Stimulated activated CD8-positive, alpha-beta memory T cell treated with anti-CD3 and anti-CD28 coated beads, Interleukin-15, amount 100 ng/mL, for 24 hours (primary cell): Measurements from ENCODE around the gene KCTD5.
"Not testable (repeated sequence)": the region's sequence is repeated elsewhere in the genome, so short reads cannot be mapped to it uniquely, and the experiment has no call there.

Experiments
- DNase-seq: peaks from one replicate; pipeline ENCODE4 v3.0.0-alpha.2; 2020; ENCODE audit warnings: low read depth

The KCTD5 gene

DNA sequence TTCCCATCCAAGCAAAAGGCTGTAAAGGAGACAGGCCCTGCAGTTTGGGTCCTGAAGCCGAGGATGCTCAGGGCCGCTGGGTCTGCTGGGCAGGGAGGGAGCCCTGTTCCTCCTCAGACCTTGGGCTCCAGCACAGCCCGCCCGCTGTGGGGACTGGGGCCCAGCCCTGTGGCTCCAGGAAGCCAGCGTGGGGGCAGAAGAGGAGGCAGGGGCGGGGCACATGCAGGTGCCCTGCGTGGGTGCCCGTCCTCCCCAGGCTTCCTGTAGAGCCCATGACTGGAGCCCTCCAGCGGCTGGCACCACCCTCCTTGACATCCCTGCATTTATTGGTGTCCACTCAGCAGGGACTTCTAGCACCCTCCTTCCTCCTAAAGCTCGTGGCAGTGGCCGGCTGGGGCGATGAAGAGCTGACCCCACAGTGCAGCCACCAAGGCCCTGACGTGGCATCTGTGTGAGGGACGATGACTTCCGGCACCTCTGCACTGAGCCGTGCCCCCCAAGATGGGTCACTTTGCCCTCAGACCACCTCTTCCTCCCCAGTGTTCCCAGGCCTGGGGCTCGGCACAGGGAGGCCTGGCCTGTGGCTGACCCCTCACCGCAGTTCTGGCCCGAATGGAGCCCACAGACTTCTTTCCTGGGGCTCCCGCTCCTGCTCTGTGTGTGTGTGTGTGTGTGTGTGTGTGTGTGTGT lies 27.8 kb downstream of the KCTD5 start:
- no peak for DNase-seq

DNA sequence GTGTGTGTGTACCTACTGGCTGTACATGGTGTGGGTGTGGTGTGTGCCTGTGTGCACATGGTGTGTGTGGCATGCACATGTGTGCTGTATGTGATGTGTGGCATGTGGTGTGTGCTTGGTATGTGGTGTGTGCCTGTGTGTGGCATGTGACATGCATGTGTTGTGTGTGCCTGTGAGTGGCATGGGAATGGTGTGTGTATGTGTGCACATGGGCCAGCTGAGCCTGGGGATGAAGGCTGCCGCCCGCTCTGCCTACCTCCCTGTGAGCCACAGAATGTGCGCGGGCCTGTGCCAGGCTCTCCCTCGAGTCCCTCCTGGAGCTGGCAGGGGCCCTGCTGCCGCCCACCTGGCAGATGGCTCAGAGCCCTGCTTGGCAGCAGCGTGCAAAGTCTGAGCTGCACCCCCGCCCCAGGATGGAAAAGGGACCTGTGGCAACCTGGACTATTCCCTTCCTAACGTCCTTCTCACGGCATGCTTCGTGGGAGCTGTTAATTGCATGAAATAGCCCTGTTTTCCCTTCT lies 28.4 kb downstream of the KCTD5 start:
- DNase-seq: no peak

DNA sequence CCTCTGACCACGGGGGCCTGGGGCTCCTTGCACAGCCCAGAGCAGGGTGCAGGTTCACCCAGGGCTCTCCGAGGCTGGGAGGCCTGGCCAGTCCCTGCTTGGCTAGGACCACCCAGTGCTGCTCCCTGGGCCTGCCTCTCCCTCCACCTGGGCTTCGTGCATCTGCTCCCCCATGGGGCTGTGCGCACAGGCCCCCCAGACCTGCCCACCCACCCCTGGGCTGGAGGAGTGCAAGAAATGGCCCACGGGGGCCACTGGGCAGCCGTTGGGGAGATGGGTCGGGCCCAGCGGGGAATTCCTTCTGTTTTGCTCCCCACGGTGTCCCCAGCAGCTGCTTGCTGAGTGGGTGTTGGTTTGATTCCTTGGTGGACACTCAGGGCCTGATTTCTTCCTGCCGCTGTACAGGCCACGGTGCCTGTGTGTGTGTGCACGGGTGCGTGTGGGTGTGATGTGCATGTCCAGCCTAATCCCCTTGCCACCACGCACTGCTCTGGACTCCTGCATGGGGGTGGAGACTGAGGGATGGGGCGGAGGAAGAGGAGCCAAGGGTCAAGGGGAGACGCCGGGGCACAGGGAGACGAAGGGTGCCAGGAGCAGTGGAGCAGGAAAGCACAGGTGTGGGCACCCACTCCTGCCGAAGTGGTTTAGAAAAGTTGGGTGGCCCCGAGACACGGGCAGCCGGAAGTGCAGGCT lies 29.2 kb downstream of the KCTD5 start:
- DNase-seq: no peak

DNA sequence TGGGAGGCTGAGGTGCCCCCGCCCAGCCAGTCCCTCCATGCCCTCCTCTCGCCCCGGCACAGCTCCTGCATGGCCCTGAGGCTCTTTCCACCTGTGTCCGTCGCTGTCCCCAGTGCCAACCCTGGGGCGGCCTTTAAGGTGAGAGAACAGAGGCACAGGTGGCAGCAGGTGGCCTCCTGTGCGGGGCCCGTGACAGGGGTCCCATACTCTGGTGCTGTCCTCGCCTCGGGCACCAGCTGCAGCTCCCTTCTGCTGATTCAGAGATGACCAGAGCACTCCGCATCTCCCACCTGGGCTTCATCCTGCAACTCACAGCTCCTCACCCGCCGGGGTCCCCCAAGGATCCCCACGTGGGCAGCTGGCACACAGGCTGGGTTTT lies 29.7 kb downstream of the KCTD5 start:
- no peak for DNase-seq

DNA sequence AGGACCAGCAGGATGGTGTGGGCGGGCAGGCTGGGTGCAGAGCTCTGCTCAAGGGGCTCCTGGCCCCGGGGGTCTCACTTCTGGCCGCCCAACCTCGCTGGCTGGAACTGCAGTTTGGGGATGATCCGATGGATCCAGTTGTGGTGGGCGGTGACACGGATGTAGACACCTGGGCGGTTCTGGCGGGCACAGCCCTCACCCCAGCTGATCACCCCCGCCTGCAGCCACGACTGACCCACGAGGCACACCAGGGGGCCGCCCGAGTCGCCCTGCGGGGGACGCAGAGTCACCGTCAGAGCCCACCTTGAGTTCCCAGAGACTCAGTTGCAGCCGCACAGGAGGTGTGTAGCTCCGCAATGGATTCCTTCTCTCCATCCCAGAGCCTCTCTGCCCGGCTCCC lies 30.2 kb downstream of the KCTD5 start:
- no peak for DNase-seq

DNA sequence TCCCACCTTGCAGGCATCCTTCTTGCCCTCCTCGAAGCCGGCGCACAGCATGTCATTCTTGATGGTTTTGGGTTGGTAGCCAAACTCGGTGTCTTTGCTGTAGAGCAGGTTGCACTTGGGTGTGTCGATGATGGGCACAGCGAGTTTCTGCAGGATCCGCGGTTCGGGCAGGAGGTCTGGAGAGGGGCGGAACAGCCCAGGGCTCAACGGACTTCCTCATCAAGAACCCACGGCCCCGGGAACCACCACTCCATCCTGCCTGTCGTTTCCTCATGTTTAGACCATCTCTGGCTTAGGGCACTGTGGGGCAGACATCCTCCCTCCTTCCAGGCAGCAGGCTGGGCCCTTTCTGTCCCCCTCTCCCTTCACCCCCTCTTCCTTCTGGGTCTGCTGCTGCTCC lies 31.2 kb downstream of the KCTD5 start:
- DNase-seq: no peak

DNA sequence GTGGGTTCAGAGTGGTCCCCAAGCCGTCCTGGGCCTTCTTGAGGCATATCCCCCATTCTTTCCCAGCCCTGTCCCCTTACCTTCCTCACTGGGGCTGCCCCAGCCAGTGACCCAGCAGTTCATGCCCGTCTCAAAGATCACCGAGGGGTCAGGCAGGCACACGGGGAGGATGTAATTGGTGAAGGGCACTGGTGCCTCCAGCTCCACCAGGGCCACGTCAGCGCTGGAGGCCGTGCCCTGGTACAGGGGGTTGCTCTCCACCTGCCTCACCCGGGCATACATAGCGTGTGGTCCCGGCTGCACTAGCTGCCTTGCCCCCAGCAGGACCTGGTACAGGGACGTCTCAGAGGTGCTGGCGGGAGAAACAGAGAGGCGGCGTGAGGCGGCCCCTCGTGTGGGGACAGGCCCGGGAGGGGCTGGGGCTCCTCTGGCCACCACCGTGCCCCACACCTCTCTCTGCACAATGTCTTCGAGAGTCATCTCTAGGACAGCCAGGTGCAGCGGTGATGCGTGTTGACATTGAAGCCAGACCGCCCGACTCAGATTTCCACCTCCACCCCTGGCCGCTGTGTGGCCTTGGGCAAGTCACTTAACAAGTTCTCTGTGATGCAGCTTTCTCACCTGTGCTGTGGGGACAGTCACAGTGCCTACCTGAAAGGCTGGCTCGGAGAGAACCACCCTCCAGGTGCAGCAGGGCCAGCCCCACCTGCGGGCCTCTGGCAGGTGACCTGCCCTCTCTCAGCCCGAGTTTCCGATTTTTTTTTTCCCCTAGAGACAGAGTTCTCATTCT lies 31.9 kb downstream of the KCTD5 start:
- DNase-seq: no peak

DNA sequence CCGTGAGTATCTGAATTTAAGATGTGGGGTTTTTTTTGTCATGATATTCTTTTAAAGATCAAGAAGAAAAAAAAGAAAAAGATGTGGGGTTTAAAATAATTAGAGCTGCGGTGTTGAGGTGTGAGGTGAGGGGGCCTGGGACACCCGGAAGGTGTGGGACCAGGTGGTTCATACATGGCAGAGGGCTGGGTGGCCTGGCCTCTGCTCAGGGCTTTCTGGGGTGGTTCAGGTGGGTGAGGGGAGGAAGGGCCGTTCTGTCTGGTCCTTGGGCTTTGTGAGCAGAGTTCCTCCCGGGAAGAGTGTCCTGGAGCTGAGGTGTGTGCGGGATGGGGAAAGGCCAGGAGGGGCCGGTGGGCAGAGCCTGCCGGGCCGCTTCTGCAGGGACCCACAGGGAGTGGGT lies 32.7 kb downstream of the KCTD5 start:
- no peak for DNase-seq

DNA sequence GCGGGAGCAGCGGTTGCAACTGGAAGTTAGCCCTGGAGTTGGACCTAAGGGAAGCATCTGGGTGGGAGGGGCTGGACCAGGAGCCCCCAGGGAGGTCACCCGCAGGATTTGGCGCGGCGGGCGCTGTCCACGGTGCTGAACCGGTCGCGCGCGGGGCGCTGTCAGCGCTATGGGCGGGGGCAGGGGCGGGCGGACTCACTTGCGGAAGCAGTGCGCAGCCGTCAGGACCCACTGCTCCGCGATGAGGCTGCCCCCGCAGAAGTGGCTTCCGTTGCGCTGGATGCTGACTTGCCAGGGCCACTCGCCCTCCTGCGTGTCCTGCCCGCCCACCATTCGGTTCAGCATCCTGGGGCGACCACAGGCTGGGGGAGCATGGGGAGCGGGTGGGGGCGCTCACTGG lies 33.2 kb downstream of the KCTD5 start:
- peak; percentile 66 for DNase-seq

DNA sequence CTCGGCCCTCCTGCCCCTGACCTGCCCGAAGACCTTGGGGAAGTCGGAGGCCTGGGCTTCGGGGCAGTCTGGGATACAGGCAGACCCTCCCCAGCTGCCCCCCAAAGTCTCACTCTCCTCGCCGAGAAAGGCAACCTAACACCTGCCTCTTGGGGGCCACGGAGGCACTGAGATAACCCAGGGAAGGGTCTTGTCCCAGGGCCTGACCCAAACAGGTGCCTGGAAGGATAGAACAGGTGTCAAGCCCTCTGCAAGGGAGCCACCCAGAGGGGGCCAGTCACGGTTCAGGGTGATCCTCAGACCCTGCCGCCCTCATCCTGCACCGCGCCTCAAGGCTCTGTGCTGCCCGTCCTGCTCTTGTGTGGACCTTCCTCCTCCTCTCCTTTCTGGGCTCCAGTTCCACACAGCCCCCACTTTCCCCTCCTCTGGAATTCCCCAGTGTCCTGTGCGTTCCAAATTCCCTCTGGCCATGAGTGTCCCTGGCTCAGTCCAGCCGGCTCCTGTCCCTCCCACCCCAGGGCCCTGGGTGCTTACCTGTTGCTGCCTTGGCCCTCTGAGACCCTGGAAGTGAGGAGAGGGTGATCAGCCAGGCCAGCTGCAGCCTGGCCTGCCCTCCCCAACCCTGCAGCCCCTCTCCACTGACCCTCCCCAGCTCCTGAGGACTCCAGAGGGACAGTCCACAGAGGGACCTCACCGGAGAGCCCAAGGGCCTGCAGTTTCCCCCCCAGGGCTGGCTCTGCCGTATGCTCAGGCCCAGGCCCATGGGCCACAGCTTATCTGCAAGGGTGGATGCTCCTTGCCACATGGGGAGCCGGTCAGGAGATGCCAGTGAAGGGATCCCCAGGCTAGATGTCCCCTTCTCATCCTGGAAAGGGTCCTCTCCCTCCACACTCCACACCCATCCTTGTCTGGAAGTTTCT lies 33.9 kb downstream of the KCTD5 start:
- no peak for DNase-seq

DNA sequence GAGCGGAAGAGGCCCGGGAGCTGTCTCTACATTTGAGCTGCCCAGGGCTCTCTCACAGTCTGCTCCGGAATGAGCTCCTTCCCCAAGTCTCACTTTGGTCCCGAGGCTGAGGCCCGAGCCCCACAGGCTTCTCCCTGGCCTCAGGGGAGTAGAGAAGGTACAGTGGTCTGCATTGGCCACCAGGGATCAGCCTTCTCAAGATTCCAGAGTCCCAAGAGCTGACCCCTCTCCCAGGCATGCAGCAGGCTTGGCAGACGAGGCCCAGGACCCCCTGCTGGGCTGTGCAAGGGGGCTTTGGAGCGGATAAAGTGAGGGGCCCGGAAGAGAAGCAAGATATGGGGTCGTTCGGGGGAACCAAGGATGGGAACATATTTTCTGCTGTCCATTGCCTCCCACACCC lies 34.6 kb downstream of the KCTD5 start:
- DNase-seq: no peak

DNA sequence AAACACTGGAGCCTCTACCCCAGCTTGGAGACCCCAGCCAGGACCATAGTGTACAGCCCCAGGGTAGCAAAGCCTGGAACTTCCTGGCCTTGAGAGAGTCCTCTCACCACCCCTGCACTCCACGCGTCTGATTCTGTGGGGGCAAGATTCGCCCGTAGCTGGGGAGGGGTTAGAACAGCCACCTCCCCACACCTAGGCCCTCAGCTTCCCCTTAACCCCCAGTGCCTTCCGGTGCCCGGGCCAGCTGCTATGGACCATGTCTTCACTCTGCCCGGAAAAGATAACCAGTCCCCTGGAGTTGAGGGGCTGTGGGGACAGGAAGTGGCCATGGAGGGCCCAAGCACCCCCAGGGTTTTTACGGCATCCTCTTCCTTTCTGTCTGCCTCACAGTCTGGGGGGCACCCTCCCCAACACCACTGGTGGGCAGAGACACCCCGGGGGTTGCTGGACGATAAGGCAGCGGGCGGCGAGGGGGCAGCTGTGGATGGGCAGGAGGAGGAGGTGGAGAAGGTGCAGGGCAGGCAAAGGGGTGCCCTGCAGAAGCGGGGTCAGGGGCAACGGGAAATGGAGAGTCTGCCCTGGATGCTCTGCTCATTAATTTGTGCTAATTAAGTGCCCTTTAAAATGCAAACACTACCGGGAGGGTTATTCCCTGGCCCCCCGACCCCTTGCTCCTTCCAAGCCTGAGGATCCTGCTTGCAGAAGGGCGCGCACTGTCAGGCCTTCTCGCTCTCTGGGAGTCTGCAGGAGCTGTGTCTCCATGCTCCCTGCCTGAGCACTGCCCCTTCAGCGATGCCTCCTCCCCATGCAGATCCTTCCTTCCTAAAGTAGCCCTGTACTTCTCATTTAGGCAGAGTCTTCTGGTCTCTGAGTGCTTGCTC lies 35.3 kb downstream of the KCTD5 start:
- no peak for DNase-seq

DNA sequence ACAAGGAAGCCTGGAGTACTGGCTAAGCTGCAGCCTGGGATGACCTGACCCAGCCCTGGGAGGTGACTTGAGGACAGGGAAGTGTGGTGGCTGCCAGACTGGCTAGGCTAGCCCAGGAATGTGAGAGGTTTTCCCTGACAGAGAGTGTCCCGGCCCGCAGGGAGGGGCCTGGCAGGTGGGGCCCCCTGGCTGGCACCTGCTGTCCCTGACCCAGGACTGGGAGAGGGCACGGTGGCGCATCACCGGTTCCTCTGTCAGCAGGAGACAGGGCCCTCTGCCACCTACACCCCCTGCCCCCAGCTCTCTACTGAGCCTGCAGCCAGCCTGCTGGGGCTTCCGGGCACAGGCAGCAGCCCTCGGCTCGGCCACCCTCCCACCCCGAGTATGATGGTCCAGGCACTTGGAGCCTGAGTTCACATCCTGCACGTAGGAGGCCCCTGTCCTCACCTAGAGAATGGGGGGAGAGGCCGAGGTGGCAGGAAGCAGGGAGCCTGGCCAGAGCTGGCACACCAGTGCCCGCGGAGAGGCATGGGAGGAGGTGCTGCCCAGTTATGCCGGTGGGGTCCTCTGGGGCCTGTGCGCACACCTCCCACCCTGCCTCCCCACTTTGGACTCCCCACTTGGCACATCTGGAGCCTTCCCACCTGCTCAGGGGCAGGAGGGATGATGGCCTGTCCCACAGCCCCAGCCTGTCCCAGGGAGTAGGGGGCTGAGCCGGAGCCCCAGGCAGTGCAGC lies 37.2 kb downstream of the KCTD5 start:
- no peak for DNase-seq

DNA sequence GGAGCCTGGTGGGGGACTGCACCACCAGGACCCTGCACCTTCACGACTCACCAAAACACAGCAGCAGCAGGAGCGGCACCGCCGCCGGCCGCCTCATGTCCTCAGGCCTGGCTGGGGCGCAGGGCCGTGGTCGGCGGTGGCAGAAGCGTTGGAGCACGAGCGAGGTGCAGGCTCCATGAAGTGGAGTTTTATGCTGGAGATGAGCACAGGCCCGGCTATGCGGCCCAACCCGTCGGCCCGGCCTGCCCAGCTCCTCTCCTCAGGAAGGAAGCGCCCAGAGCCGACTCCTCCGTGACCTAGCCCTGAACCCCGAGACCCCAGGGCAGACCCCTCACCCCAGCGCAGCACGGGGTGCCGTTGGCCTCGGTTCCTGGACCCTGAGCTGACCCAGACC lies 37.7 kb downstream of the KCTD5 start, which contains the start of gene PRSS27:
Gene PRSS27, minus strand, starts transcription at position 161 of the 394 bp plus-strand sequence. Its CDS starts 64 bp downstream, at position 97.
- DNase-seq: no peak

DNA sequence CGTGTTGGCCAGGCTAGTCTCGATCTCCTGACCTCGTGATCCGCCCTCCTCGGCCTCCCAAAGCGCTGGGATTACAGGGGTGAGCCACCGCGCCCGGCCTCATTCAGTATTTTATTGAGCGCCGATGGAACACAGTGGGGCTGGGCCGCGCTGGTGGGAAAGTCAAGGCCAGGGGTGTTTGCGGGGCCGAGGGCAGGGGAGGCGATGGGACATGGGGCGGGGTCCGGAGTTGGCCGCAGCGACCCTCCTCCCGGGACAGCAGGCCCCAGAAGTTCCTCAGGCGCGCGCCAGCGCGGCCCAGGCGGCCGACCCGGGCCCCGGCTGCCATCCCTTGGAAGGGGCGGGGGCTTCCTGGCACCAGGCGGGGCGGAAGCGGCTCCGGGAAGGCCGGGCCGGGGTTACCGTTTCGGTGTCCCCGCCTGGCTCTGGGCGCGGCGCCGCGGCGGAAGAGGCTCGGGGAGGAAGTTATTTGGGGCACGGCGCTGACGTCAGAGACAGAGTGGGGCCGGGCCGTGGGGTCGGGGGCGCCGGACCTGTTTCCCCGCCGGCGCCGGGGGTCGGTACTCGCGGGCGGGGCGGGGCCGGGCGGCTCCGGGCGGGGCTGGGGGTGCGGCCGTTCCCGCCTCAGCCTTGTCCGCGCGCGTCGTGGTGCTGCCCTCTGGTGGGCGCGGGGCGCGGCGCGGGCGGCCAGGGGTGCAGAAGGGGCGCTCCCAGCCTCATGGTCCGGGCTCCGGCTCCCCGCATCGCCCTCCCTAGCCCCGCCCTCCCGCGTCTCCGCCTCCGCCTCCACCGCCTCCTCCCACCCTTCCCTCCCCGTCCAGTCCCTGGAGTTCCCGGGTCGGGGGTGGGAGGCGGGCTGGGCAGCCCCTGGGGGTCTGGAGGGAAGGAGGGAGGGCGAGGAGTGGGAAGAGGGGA lies 38.7 kb downstream of the KCTD5 start:
- peak; percentile 77 for DNase-seq

DNA sequence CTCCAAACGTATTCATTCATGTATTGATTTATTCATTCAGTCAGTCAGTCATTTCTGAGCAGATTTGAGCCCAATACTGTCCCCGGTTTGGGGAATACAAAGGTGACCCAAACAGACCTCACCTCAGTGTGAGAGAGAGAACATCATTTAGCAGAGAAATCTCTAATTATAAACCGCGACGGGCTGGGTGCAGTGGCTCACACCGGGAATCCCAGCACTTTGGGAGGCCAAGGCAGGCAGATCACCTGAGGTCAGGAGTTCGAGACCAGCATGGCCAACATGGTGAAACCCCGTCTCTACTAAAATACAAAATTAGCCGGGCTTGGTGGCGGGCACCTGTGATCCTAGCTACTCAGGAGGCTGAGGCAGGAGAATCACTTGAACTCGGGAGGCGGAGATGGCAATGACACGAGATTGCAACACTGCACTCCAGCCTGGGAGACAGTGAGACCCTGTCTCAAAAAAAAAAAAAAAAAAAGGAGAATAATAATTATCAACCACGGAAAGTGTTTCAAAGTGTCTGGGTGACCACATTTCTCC lies 39.4 kb downstream of the KCTD5 start:
- DNase-seq: not testable (repeated sequence)

DNA sequence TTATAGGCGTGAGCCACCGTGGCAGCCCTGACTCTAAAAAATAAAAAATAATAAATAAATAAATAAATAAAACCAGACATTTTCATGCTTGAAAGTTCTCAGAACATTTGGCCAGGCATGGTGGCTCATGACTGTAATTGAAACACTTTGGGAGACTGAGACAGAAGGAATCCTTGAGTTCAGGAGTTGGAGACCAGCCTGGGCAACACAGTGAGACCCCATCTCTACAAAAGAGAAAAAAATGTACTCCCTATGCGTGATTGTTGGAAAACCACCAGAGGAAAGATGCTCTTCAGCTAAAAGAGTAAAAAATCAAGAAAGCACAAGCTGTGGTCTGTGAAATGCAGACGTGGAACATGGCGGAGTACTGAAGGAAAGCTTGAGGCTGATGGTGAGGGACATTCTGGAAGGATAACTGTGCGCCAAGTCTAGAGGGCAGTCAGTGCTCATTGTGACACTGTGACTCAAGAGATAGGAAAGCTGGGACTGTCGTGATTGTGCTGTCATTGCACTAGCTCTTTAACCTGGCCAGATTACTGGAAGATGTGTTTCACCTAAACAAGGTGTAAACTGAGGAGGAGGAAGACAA lies 41.9 kb downstream of the KCTD5 start:
- no peak for DNase-seq

DNA sequence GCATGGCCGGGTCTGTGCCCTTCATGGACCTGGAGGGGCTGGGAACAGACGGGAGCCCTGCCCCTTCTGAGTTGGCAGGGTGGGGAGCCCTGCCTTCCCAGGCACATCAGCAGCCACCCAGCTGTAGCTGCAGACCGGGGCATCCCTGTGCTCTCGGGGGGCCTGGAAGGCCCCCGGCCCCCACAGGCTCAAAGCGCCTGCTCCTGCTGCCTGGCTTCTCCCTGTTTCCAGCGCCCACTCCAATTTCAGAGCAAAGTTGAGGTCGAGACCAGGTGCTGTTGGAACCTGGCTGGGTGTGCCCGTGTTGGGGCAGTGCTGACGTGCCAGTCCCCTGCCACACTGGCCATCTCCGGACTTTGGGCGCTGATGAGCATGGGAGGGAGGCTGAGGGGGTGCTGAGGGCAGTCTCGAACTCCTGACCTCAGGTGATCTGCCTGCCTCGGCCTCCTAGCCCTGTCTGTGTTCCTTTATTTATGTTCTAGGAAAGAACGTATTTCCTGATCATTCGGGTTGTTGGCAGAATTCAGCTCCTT lies 42.6 kb downstream of the KCTD5 start:
- no peak for DNase-seq
